HG03280 (cell line): ENCODE measurements around the gene ZBTB7B.

Source experiments
- ATAC-seq: cut with Tn5 transposase; IDR thresholded peaks from one replicate; pipeline ENCODE4 v1.9.1; 2021; ENCODE audit warnings: mild to moderate bottlenecking, moderate library complexity; ENCODE audit not compliant: unreplicated experiment

ZBTB7B gene

GRCh38 chr1:155002464-155003226 lies at the start of gene ZBTB7B:
ZBTB7B (plus strand) TSS chr1:155002802; CDS start chr1:155014661, 11,859 bp downstream.
- no peak for ATAC-seq

- ATAC-seq = no peak
These were observed 49.0 kb upstream of the ZBTB7B start for GRCh38 chr1:154953611-154954038.

- ATAC-seq = no peak
These were observed 48.1 kb upstream of the ZBTB7B start for GRCh38 chr1:154954541-154954940.

GRCh38 chr1:154955039-154955717 lies 47.4 kb upstream of the ZBTB7B start:
- ATAC-seq = peak; percentile 49

GRCh38 chr1:154955718-154956543 lies 46.7 kb upstream of the ZBTB7B start, which contains the start of gene PBXIP1:
PBXIP1 (minus strand) TSS chr1:154956099; CDS start chr1:154953721, 2,378 bp downstream.
- peak; percentile 58 for ATAC-seq

- ATAC-seq = no peak
These were observed 46.1 kb upstream of the ZBTB7B start for GRCh38 chr1:154956544-154956941.

GRCh38 chr1:154957091-154957657 lies 45.4 kb upstream of the ZBTB7B start:
- ATAC-seq = no peak

GRCh38 chr1:154958036-154958435 lies 44.6 kb upstream of the ZBTB7B start:
- ATAC-seq = no peak

GRCh38 chr1:154958681-154959425 lies 43.7 kb upstream of the ZBTB7B start:
- ATAC-seq = no peak

GRCh38 chr1:154959426-154959780 lies 43.2 kb upstream of the ZBTB7B start:
- no peak for ATAC-seq

- no peak for ATAC-seq
These were observed 42.0 kb upstream of the ZBTB7B start for GRCh38 chr1:154960446-154961136.

- peak; percentile 72 for ATAC-seq
These were observed 41.1 kb upstream of the ZBTB7B start, which contains the start of gene PYGO2 for GRCh38 chr1:154961207-154962155. PYGO2 (minus strand) TSS chr1:154961782; CDS start chr1:154961576, 206 bp downstream.

GRCh38 chr1:154962156-154962749 lies 40.3 kb upstream of the ZBTB7B start:
- no peak for ATAC-seq

- ATAC-seq = no peak
These were observed 39.7 kb upstream of the ZBTB7B start for GRCh38 chr1:154962795-154963330.

- no peak for ATAC-seq
These were observed 39.0 kb upstream of the ZBTB7B start for GRCh38 chr1:154963643-154964042.

GRCh38 chr1:154964359-154964758 lies 38.2 kb upstream of the ZBTB7B start:
- ATAC-seq = no peak

GRCh38 chr1:154966111-154966510 lies 36.5 kb upstream of the ZBTB7B start:
- no peak for ATAC-seq
